ENCODE measurements around the gene GMDS.

DNA sequence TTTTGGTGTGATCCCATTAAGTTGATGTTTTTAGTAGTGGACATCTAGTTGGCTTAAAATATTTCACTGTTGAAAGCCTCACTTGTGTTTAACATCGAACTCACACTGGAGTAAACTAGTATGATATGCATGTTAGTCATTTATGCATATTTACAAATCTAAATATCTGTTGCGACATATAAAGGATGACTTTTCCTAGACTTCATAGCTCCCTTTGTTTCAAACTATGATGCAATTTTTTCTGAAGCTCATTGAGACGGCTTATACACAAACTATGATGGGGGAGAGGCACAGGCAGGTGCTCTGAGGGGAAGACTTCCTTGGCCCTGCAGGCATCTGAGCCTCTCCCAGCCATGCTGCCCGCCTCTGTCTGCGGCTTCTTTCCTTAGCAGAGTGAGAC lies 647.5 kb downstream of the GMDS start:
- TF ChIP-seq, protein P1, sequence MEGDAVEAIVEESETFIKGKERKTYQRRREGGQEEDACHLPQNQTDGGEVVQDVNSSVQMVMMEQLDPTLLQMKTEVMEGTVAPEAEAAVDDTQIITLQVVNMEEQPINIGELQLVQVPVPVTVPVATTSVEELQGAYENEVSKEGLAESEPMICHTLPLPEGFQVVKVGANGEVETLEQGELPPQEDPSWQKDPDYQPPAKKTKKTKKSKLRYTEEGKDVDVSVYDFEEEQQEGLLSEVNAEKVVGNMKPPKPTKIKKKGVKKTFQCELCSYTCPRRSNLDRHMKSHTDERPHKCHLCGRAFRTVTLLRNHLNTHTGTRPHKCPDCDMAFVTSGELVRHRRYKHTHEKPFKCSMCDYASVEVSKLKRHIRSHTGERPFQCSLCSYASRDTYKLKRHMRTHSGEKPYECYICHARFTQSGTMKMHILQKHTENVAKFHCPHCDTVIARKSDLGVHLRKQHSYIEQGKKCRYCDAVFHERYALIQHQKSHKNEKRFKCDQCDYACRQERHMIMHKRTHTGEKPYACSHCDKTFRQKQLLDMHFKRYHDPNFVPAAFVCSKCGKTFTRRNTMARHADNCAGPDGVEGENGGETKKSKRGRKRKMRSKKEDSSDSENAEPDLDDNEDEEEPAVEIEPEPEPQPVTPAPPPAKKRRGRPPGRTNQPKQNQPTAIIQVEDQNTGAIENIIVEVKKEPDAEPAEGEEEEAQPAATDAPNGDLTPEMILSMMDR (IDR thresholded peaks at IDR 0.05) = no peak
- TF ChIP-seq, protein P2, sequence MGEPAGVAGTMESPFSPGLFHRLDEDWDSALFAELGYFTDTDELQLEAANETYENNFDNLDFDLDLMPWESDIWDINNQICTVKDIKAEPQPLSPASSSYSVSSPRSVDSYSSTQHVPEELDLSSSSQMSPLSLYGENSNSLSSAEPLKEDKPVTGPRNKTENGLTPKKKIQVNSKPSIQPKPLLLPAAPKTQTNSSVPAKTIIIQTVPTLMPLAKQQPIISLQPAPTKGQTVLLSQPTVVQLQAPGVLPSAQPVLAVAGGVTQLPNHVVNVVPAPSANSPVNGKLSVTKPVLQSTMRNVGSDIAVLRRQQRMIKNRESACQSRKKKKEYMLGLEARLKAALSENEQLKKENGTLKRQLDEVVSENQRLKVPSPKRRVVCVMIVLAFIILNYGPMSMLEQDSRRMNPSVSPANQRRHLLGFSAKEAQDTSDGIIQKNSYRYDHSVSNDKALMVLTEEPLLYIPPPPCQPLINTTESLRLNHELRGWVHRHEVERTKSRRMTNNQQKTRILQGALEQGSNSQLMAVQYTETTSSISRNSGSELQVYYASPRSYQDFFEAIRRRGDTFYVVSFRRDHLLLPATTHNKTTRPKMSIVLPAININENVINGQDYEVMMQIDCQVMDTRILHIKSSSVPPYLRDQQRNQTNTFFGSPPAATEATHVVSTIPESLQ (CRISPR knock-in tag; IDR thresholded peaks at IDR 0.05) = no peak
- TF ChIP-seq, protein P3, sequence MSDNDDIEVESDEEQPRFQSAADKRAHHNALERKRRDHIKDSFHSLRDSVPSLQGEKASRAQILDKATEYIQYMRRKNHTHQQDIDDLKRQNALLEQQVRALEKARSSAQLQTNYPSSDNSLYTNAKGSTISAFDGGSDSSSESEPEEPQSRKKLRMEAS (CRISPR knock-in tag; IDR thresholded peaks at IDR 0.05) = no peak
- TF ChIP-seq ZNF232 (CRISPR knock-in tag; IDR thresholded peaks at IDR 0.05) (no peak), ZNF263 (CRISPR knock-in tag; IDR thresholded peaks at IDR 0.05; ENCODE audit: low read depth) (no peak), CBFB (CRISPR knock-in tag; IDR thresholded peaks at IDR 0.05; ENCODE audit: low read depth) (no peak), TEAD4 (CRISPR knock-in tag; IDR thresholded peaks at IDR 0.05) (no peak)

All from WTC11 (cell line).